PC-9 (cell line): ENCODE measurements around the gene CYFIP2.

Experiments
- CTCF ChIP-seq: fragments of 200-600 bp; sonication (generic); conservative IDR thresholded peaks from 2 replicates; pipeline ENCODE4 v1.6.1; 2017; ENCODE audit warnings: mixed run types, antibody characterized with exemption, mild to moderate bottlenecking, moderate library complexity
- EZH2 ChIP-seq: fragments of 200-600 bp; sonication (generic); IDR thresholded peaks from 2 replicates; pipeline ENCODE4 v1.8.0; 2017; ENCODE audit warnings: antibody characterized with exemption, low read depth

DNA sequence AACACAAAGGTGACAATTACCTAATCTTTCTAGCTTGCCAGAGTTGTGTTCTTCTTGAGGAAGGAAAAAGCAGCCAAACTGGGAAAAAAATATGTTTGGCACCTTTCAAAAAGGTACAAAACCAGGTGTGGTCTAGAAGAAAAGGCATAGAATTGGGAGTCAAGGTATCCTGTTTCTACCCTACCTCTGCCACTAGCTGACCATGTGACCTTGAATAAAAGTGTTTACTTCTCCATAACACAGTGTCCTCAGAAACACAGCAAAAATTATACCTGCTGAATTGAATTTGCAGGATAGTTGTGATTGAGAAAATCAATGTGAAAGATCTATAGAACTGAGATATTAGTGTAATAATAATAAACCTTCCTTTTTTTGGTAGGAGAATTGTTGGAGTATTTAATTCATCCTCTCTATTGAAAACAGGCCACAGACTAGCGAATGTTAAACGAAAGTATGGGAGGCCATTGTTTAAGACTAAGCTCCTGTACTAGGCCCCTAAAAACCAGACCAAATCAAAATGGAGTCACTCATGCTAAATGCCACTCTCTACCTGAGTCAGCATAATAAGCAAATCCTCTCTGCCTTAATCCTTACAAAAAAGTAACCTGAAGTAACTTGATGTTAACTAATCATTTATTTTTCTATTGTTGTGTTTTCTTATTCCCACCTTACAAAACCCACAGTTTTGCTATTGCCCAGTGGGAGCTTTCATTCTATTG, 12.6 kb downstream of the CYFIP2 start:
- TF ChIP-seq EZH2 (no peak), CTCF (no peak)
